ENCODE measurements around the gene NCAM1.

DNA sequence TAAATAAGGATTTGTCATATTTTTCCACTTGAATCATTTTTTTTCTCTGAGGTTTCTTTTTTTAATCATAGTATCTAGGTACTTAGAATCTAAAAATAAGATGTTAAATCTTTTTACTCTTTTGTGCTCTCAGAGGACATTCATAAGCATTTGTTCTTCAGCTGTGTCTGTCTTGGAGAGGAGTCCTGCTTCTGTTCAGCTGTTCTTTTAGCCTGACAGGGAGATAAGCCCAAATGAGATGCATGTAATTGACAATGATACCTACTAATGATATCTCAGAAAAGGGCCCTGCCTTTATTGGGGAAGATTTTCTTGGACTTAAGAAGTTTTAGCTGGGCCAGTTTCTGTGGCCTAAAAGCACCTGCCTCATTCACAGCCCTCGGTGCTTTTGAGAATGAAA, 156.9 kb downstream of the NCAM1 start:
- TF ChIP-seq, protein P1, sequence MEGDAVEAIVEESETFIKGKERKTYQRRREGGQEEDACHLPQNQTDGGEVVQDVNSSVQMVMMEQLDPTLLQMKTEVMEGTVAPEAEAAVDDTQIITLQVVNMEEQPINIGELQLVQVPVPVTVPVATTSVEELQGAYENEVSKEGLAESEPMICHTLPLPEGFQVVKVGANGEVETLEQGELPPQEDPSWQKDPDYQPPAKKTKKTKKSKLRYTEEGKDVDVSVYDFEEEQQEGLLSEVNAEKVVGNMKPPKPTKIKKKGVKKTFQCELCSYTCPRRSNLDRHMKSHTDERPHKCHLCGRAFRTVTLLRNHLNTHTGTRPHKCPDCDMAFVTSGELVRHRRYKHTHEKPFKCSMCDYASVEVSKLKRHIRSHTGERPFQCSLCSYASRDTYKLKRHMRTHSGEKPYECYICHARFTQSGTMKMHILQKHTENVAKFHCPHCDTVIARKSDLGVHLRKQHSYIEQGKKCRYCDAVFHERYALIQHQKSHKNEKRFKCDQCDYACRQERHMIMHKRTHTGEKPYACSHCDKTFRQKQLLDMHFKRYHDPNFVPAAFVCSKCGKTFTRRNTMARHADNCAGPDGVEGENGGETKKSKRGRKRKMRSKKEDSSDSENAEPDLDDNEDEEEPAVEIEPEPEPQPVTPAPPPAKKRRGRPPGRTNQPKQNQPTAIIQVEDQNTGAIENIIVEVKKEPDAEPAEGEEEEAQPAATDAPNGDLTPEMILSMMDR (IDR thresholded peaks at IDR 0.05): no peak
- TF ChIP-seq POLR2AphosphoS5 (IDR thresholded peaks at IDR 0.05) (no peak), EP300 (IDR thresholded peaks at IDR 0.05) (no peak)

Data from upper lobe of left lung (tissue), 4 donors.